Testis (tissue), 2 donors: ENCODE results near the gene ANKH.

Experiments used
- POLR2A ChIP-seq: fragments of 450-650 bp; IDR thresholded peaks from one replicate; pipeline ENCODE4 v1.6.1; 2017; ENCODE audit warnings: antibody characterized with exemption, mild to moderate bottlenecking, moderate library complexity
- TF ChIP-seq, protein P1 (sequence below), 3 experiments: fragments of 450-650 bp in 2 of 3; fragments of 200-600 bp in 1 of 3; sonication (generic) in 1 of 3; IDR thresholded peaks; one replicate each; pipeline ENCODE4 v1.5.1; 2016 to 2019; ENCODE audit warnings: antibody characterized with exemption in 3 of 3, mild to moderate bottlenecking in 2 of 3, moderate library complexity in 1 of 3

DNA sequence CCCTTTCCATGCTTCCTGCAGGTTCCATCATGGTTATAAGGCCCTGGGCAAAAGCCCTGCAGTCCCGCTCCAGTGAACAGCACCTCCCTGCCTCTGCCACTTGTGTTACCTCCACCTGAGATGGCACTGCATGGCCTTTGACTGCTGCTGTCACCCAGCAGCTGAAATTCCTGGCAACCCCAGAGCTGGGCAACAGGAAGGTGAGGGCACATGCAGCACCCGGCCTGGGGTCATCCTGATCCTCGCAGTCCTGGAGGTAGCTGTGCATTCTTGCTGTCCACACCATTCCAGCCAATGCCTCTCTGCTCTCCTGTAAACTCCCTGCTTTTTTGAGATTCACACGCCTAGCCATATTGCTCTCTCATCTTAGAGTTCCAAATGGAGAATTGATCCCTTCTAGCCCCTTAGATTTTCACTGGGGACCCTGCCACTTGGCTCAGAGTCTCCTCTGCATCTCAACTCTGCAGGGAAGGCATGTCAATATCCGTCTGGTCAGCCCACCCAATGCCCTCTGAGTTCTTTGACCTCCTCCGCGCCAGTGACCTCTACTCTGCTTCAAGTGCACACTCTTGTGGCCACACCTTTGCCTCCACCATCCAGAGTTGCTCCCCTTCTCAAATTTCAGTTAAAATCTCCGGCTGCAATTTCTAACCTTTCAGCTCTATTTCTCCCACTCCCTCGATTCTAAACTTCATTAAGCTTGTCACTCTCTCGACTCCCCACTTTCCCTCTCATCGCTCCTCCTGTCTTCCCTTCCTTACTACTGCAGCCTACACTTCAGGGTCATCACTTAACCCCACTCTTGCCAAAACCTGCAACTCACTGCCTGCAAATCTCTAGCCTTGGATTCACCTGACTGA, 93.4 kb downstream of the ANKH start:
- TF ChIP-seq, protein P1, sequence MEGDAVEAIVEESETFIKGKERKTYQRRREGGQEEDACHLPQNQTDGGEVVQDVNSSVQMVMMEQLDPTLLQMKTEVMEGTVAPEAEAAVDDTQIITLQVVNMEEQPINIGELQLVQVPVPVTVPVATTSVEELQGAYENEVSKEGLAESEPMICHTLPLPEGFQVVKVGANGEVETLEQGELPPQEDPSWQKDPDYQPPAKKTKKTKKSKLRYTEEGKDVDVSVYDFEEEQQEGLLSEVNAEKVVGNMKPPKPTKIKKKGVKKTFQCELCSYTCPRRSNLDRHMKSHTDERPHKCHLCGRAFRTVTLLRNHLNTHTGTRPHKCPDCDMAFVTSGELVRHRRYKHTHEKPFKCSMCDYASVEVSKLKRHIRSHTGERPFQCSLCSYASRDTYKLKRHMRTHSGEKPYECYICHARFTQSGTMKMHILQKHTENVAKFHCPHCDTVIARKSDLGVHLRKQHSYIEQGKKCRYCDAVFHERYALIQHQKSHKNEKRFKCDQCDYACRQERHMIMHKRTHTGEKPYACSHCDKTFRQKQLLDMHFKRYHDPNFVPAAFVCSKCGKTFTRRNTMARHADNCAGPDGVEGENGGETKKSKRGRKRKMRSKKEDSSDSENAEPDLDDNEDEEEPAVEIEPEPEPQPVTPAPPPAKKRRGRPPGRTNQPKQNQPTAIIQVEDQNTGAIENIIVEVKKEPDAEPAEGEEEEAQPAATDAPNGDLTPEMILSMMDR (IDR thresholded peaks at IDR 0.05), result no peak
- TF ChIP-seq POLR2A, result no peak
